Nephron (organoid): Measurements from ENCODE around the gene IGSF6.
A peak's percentile ranks its signal among the peaks of the same experiment; 100 is the strongest.

Experiments used
- H3K27ac Mint-ChIP-seq, 3 experiments: 2 replicates each; pipeline ENCODE4 v1.8.0; 2020; ENCODE audit warnings: mixed read lengths in 3 of 3, mild to moderate bottlenecking in 2 of 3, moderate library complexity in 1 of 3
- H3K27me3 Mint-ChIP-seq: 2 replicates; pipeline ENCODE4 v1.8.0; 2021; ENCODE audit warnings: low read depth, mild to moderate bottlenecking, moderate library complexity, mixed read lengths
- H3K36me3 Mint-ChIP-seq: 2 replicates; pipeline ENCODE4 v1.8.0; 2020; ENCODE audit warnings: low read depth, mixed read lengths
- H3K4me1 Mint-ChIP-seq: 2 replicates; pipeline ENCODE4 v1.8.0; 2020; ENCODE audit warnings: mixed read lengths
- H3K4me3 Mint-ChIP-seq, 3 experiments: 2 replicates each; pipeline ENCODE4 v1.8.0; 2020; ENCODE audit warnings: mild to moderate bottlenecking in 3 of 3, mixed read lengths in 3 of 3, moderate library complexity in 2 of 3
- H3K9me3 Mint-ChIP-seq: 2 replicates; pipeline ENCODE4 v1.8.0; 2020; ENCODE audit warnings: mixed read lengths
- TF ChIP-seq, protein P1 (sequence below), 3 experiments: fragments of 200-600 bp; sonication (generic); IDR thresholded peaks; one replicate each; pipeline ENCODE4 v1.5.0; 2021; ENCODE audit warnings: antibody characterized with exemption in 3 of 3; ENCODE audit not compliant: unreplicated experiment in 3 of 3

The IGSF6 gene

DNA sequence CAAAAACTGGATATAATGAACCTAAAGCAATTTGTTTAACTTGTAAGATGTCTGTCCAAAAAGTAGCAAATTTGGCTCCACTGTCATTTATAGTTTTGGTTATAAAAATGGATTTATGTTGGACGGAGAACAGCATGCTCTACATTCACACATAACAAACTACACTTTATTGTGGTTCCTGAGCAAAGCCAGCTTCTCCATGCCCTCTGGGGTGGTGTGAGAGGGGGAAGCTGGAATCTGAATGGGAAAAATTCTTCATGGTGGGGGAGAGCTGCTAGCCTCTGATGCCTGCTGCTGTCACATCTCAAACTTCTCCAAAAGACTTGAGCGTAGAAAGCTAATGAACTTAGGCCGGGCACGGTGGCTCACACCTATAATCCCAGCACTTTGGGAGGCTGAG is 62.9 kb downstream of the IGSF6 start:
- Mint-ChIP-seq H3K36me3 (no peaks in the 10 kb centered on the region), H3K27ac (peak overlapping the region in 1 of 3 experiments; percentile 42), H3K27me3 (peaks cover 12% of the 10 kb centered on the region), H3K4me3 (no peak overlapping the region), H3K4me1 (peaks cover 4% of the 10 kb centered on the region), H3K9me3 (no peaks in the 10 kb centered on the region)
- TF ChIP-seq, protein P1, sequence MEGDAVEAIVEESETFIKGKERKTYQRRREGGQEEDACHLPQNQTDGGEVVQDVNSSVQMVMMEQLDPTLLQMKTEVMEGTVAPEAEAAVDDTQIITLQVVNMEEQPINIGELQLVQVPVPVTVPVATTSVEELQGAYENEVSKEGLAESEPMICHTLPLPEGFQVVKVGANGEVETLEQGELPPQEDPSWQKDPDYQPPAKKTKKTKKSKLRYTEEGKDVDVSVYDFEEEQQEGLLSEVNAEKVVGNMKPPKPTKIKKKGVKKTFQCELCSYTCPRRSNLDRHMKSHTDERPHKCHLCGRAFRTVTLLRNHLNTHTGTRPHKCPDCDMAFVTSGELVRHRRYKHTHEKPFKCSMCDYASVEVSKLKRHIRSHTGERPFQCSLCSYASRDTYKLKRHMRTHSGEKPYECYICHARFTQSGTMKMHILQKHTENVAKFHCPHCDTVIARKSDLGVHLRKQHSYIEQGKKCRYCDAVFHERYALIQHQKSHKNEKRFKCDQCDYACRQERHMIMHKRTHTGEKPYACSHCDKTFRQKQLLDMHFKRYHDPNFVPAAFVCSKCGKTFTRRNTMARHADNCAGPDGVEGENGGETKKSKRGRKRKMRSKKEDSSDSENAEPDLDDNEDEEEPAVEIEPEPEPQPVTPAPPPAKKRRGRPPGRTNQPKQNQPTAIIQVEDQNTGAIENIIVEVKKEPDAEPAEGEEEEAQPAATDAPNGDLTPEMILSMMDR (IDR thresholded peaks at IDR 0.05; ENCODE audit: unreplicated experiment in 3 of 3) = no peak
